HepG2 (cell line): ENCODE measurements around the gene SLCO2B1. TPM values are rescaled to one million over a fixed set of nuclear protein-coding genes. Genes with fewer than 3 reads are reported as not detected.

ENCODE experiments used
- DR1 ChIP-seq: sonication (generic); formaldehyde crosslinking; IDR thresholded peaks from 2 replicates; pipeline ENCODE4 v1.8.0; 2021; ENCODE audit warnings: mild to moderate bottlenecking, missing genetic modification reagents, inconsistent platforms
- ETV5 ChIP-seq: IDR thresholded peaks from 2 replicates; pipeline ENCODE4 v1.6.1; 2018; ENCODE audit warnings: missing biosample characterization, missing genetic modification reagents, inconsistent platforms, borderline replicate concordance
- FOXA1 ChIP-seq, 2 experiments: fragments of 450-650 bp in 1 of 2; sonication (generic) in 1 of 2; formaldehyde crosslinking in 1 of 2; IDR thresholded peaks; 2 replicates each; pipeline versions ENCODE4 v1.4.0 to v1.6.1; 2016 to 2020; ENCODE audit warnings: missing genetic modification reagents in 1 of 2
- GATAD2A ChIP-seq: IDR thresholded peaks from 2 replicates; pipeline ENCODE4 v1.6.1; 2016
- HINFP ChIP-seq: sonication (generic); formaldehyde crosslinking; IDR thresholded peaks from 2 replicates; pipeline ENCODE4 v1.4.0; 2020; ENCODE audit warnings: low read depth, mild to moderate bottlenecking, missing genetic modification reagents
- IRX3 ChIP-seq: sonication (generic); formaldehyde crosslinking; IDR thresholded peaks from 2 replicates; pipeline ENCODE4 v1.8.1; 2023; ENCODE audit warnings: mild to moderate bottlenecking, low read depth, missing genetic modification reagents, borderline replicate concordance
- JUND ChIP-seq: sonication (generic); formaldehyde crosslinking; IDR thresholded peaks from 2 replicates; pipeline ENCODE4 v1.8.0; 2022; ENCODE audit warnings: mild to moderate bottlenecking, missing genetic modification reagents
- KLF12 ChIP-seq: sonication (generic); formaldehyde crosslinking; IDR thresholded peaks from 2 replicates; pipeline ENCODE4 v1.4.0; 2020; ENCODE audit warnings: missing genetic modification reagents, borderline replicate concordance
- MBD4 ChIP-seq: IDR thresholded peaks from 2 replicates; pipeline ENCODE4 v1.6.1; 2012; ENCODE audit warnings: low read length, inconsistent platforms, borderline replicate concordance
- MED1 ChIP-seq: sonication (generic); formaldehyde crosslinking; IDR thresholded peaks from 2 replicates; pipeline ENCODE4 v1.4.0; 2020; ENCODE audit warnings: missing genetic modification reagents
- MTA1 ChIP-seq: sonication (generic); formaldehyde crosslinking; IDR thresholded peaks from 2 replicates; pipeline ENCODE4 v1.4.0; 2020; ENCODE audit warnings: missing genetic modification reagents, mild to moderate bottlenecking, borderline replicate concordance
- NFKB2 ChIP-seq: sonication (generic); formaldehyde crosslinking; IDR thresholded peaks from 2 replicates; pipeline ENCODE4 v1.4.0; 2020; ENCODE audit warnings: missing genetic modification reagents, borderline replicate concordance
- NONO ChIP-seq, 2 experiments: fragments of 450-650 bp in 1 of 2; sonication (generic) in 1 of 2; formaldehyde crosslinking in 1 of 2; IDR thresholded peaks in 1 of 2; conservative IDR thresholded peaks in 1 of 2; 2 replicates each; pipeline versions ENCODE4 v1.6.1 to v1.8.0; 2017 to 2022; ENCODE audit warnings: mild to moderate bottlenecking in 1 of 2, missing genetic modification reagents in 1 of 2, moderate library complexity in 1 of 2
- NR2C2 ChIP-seq: sonication (generic); formaldehyde crosslinking; IDR thresholded peaks from 2 replicates; pipeline ENCODE4 v1.4.0; 2020; ENCODE audit warnings: missing genetic modification reagents, mild to moderate bottlenecking, moderate library complexity, borderline replicate concordance
- RARA ChIP-seq: IDR thresholded peaks from 2 replicates; pipeline ENCODE4 v1.6.1; 2016; ENCODE audit warnings: missing genetic modification reagents, missing compliant biosample characterization
- SALL1 ChIP-seq: sonication (generic); formaldehyde crosslinking; IDR thresholded peaks from 2 replicates; pipeline ENCODE4 v1.8.0; 2022; ENCODE audit warnings: mild to moderate bottlenecking, missing genetic modification reagents
- SETDB1 ChIP-seq: sonication (generic); formaldehyde crosslinking; IDR thresholded peaks from 2 replicates; pipeline ENCODE4 v1.5.1; 2020; ENCODE audit warnings: missing genetic modification reagents, mild to moderate bottlenecking, borderline replicate concordance
- ZFP37 ChIP-seq: sonication (generic); formaldehyde crosslinking; IDR thresholded peaks from 2 replicates; pipeline ENCODE4 v1.4.0; 2020; ENCODE audit warnings: missing genetic modification reagents, borderline replicate concordance
- ZKSCAN1 ChIP-seq: fragments of 150-350 bp; IDR thresholded peaks from 2 replicates; pipeline ENCODE4 v1.6.1; 2014; ENCODE audit warnings: low read length
- ZMAT3 ChIP-seq: sonication (generic); formaldehyde crosslinking; conservative IDR thresholded peaks from 2 replicates; pipeline ENCODE4 v1.7.0; 2021; ENCODE audit warnings: missing genetic modification reagents
- ZNF143 ChIP-seq: sonication (generic); formaldehyde crosslinking; IDR thresholded peaks from 2 replicates; pipeline ENCODE4 v1.4.0; 2020; ENCODE audit warnings: missing genetic modification reagents
- ZNF451 ChIP-seq: sonication (generic); formaldehyde crosslinking; IDR thresholded peaks from 2 replicates; pipeline ENCODE4 v1.5.0; 2020; ENCODE audit warnings: mild to moderate bottlenecking, missing genetic modification reagents
- ZNF737 ChIP-seq: sonication (generic); formaldehyde crosslinking; IDR thresholded peaks from 2 replicates; pipeline ENCODE4 v1.5.0; 2020; ENCODE audit warnings: missing genetic modification reagents, mild to moderate bottlenecking, borderline replicate concordance
- ZNF879 ChIP-seq: sonication (generic); formaldehyde crosslinking; IDR thresholded peaks from 2 replicates; pipeline ENCODE4 v1.8.1; 2023; ENCODE audit warnings: missing genetic modification reagents
- ZSCAN25 ChIP-seq: sonication (generic); formaldehyde crosslinking; IDR thresholded peaks from 2 replicates; pipeline ENCODE4 v1.8.0; 2022; ENCODE audit warnings: mild to moderate bottlenecking, missing genetic modification reagents
- polyA plus RNA-seq, 8 experiments: library from polyadenylated mRNA; depleted of rRNA in 3 of 8; stranded (reverse) in 7 of 8; unstranded in 1 of 8; fragments of >200 nt; fragmentation: Illumina TruSeq in 4 of 8; extraction: Trizol in 4 of 8; gene quantifications; 2 replicates each; pipeline versions ENCODE4 v1.2.1 to v1.2.3, GENCODE V29; 2011 to 2016; ENCODE audit warnings: low read depth in 4 of 8, missing spikeins in 1 of 8, mixed read lengths in 1 of 8; ENCODE audit not compliant: insufficient read depth in 1 of 8
- total RNA-seq, 5 experiments: library from RNA; depleted of rRNA; stranded (reverse); fragments of >200 nt; fragmentation: Illumina TruSeq; extraction: Trizol; gene quantifications; 2 replicates each; pipeline ENCODE4 v1.2.3, GENCODE V29; 2016; ENCODE audit warnings: low read depth in 1 of 5
- TF ChIP-seq, protein P1 (sequence below): sonication (generic); formaldehyde crosslinking; IDR thresholded peaks from 2 replicates; pipeline ENCODE4 v1.5.1; 2020; ENCODE audit warnings: missing genetic modification reagents, mild to moderate bottlenecking, borderline replicate concordance
- TF ChIP-seq, protein P2 (sequence below): sonication (generic); formaldehyde crosslinking; IDR thresholded peaks from 2 replicates; pipeline ENCODE4 v1.5.0; 2020; ENCODE audit warnings: missing genetic modification reagents, mild to moderate bottlenecking, borderline replicate concordance

Gene SLCO2B1
- total and polyA plus RNA-seq, 2 of the 13 experiments (the other 11 are each of a cell fraction or from before 2014, with no cell fraction given): 15.3 to 19.8 TPM

DNA sequence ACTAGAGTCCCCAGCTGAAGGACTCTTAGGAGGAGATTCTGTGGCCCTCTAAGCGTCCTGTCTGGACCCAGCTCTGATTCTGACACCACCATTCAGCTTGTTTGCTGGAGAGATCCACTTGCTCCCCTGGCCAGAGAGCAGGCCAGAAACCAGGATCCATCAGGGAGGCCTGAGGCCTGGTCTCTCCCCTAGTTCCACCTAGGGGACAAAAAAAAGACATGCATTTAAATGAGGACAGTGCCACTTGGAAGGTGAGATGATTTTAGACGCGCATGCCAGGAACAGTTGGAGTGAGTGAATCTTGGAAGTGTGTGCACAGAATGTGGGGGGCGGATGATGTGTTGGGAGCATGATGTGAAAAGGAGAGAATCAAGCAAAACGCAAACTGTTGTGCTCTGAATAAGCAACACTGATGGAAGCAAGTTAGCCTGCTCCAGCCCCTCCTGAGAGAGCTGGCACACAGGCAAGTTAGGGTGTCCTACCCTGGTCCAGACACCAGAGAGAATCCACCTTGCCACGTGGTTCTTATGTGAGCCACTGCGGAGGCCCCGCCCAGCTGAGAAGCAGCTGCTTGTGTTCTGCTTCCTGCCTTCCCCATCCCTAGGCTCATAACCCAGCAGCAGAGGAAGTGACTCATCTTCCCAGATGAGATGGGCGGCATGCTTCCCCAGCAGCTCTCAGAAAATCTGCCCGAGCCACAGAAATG is 8.0 kb upstream of the SLCO2B1 start (continued):
- TF ChIP-seq HINFP (CRISPR knock-in tag) (no peak), MED1 (CRISPR knock-in tag) (0 out of 2 replicates have a peak, but pooled peaks have one; percentile 32), ZNF879 (CRISPR knock-in tag) (no peak), SALL1 (CRISPR knock-in tag) (no peak), RARA (CRISPR knock-in tag) (peak; percentile 31), ZSCAN25 (CRISPR knock-in tag) (no peak), ZNF451 (CRISPR knock-in tag) (no peak), SETDB1 (CRISPR knock-in tag) (no peak), NR2C2 (CRISPR knock-in tag) (no peak), MTA1 (CRISPR knock-in tag) (no peak), NONO (IDR thresholded peaks at IDR 0.05) (no peak), NONO (CRISPR knock-in tag; conservative IDR thresholded peaks at IDR 0.05) (no peak), MBD4 (no peak), ZFP37 (CRISPR knock-in tag) (0 out of 2 replicates have a peak, but pooled peaks have one; percentile 45), GATAD2A (CRISPR knock-in tag) (peak; percentile 51), JUND (peak; percentile 81; the same call in 1 of the 2 replicates), NFKB2 (CRISPR knock-in tag) (peak; percentile 29; the same call in 1 of the 2 replicates), ZMAT3 (CRISPR knock-in tag) (no peak), ETV5 (CRISPR knock-in tag) (peak; percentile 91; the same call in 1 of the 2 replicates), ZNF737 (CRISPR knock-in tag) (no peak), IRX3 (CRISPR knock-in tag) (no peak), ZKSCAN1 (no peak), ZNF143 (CRISPR knock-in tag) (no peak), DR1 (CRISPR knock-in tag) (no peak), FOXA1 (IDR thresholded peaks at IDR 0.05) (no peak), FOXA1 (CRISPR knock-in tag; IDR thresholded peaks at IDR 0.05) (no peak), KLF12 (CRISPR knock-in tag) (no peak)
- TF ChIP-seq, protein P1, sequence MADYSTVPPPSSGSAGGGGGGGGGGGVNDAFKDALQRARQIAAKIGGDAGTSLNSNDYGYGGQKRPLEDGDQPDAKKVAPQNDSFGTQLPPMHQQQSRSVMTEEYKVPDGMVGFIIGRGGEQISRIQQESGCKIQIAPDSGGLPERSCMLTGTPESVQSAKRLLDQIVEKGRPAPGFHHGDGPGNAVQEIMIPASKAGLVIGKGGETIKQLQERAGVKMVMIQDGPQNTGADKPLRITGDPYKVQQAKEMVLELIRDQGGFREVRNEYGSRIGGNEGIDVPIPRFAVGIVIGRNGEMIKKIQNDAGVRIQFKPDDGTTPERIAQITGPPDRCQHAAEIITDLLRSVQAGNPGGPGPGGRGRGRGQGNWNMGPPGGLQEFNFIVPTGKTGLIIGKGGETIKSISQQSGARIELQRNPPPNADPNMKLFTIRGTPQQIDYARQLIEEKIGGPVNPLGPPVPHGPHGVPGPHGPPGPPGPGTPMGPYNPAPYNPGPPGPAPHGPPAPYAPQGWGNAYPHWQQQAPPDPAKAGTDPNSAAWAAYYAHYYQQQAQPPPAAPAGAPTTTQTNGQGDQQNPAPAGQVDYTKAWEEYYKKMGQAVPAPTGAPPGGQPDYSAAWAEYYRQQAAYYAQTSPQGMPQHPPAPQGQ (CRISPR knock-in tag): no peak
- TF ChIP-seq, protein P2, sequence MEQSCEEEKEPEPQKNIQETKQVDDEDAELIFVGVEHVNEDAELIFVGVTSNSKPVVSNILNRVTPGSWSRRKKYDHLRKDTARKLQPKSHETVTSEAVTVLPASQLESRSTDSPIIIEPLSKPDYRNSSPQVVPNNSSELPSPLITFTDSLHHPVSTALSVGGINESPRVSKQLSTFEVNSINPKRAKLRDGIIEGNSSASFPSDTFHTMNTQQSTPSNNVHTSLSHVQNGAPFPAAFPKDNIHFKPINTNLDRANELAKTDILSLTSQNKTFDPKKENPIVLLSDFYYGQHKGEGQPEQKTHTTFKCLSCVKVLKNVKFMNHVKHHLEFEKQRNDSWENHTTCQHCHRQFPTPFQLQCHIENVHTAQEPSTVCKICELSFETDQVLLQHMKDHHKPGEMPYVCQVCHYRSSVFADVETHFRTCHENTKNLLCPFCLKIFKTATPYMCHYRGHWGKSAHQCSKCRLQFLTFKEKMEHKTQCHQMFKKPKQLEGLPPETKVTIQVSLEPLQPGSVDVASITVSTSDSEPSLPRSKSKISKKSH: no peak
